Measurements from ENCODE around the gene GSKIP.

Gene GSKIP

GRCh38 chr14:96422992-96423391, 59.7 kb downstream of the GSKIP start:
- DNase-seq: no peak

- DNase-seq: no peak
Measured at GRCh38 chr14:96423446-96424108, 60.3 kb downstream of the GSKIP start.

GRCh38 chr14:96424109-96424989, 61.0 kb downstream of the GSKIP start:
- peak; percentile 72 for DNase-seq

GRCh38 chr14:96434040-96434439, 70.7 kb downstream of the GSKIP start:
- DNase-seq: no peak

Data from CD4-positive, alpha-beta T cell treated with Interleukin-10 for 1 hour (primary cell).